Adrenal gland (tissue), 12 donors: ENCODE results near the gene RNF141. TPM values are rescaled to one million over a fixed set of nuclear protein-coding genes. Genes with fewer than 3 reads are reported as not detected.
A peak's percentile ranks its signal among the peaks of the same experiment; 100 is the strongest.

Experiments used
- DNase-seq, 7 donors: peaks; one replicate each; pipeline ENCODE4 v3.0.0-alpha.2; 2019 to 2020
- H3K27ac ChIP-seq, 5 donors: fragments of 200-600 bp; sonication (generic) in 4 of 5; 1 replicate in 3 of 5; 2 replicates in 2 of 5; pipeline versions ENCODE4 v1.5.1 to v1.8.0; 2016 to 2020; ENCODE audit warnings: mild to moderate bottlenecking in 1 of 5
- H3K27me3 ChIP-seq: fragments of 200-600 bp; 2 replicates; pipeline ENCODE4 v1.8.0; 2021
- H3K36me3 ChIP-seq, 2 donors: fragments of 200-600 bp; replicated peaks in 1 of 2; 1 replicate in 1 of 2; 2 replicates in 1 of 2; pipeline versions ENCODE4 v1.5.1 to v1.8.0; 2018 to 2022
- H3K4me1 ChIP-seq, 2 donors: fragments of 200-600 bp; replicated peaks in 1 of 2; 1 replicate in 1 of 2; 2 replicates in 1 of 2; pipeline versions ENCODE4 v1.5.1 to v1.8.0; 2018 to 2021
- H3K4me3 ChIP-seq, 4 donors: fragments of 200-600 bp; sonication (generic) in 3 of 4; one replicate each; pipeline ENCODE4 v1.5.1; 2016 to 2018
- H3K9me3 ChIP-seq, 3 donors: fragments of 200-600 bp; sonication (generic) in 1 of 3; replicated peaks in 1 of 3; 1 replicate in 2 of 3; 2 replicates in 1 of 3; pipeline versions ENCODE4 v1.5.1 to v1.8.0; 2016 to 2021
- POLR2A ChIP-seq, 2 donors: fragments of 450-650 bp; IDR thresholded peaks; one replicate each; pipeline ENCODE4 v1.6.1; 2017; ENCODE audit warnings: antibody characterized with exemption in 2 of 2, mild to moderate bottlenecking in 2 of 2, moderate library complexity in 1 of 2
- WGBS, 4 donors: extraction: QIAGEN DNeasy Blood & Tissue Kit in 2 of 4; methylation state at CpG; one replicate each; pipeline versions ENCODE4 v1.1.5 to v1.1.7; 2013 to 2017; 5-methylcytosine and 5-hydroxymethylcytosine counted together
- intact Hi-C, 2 donors: fragments of 100-400 bp; cut with DNase I; formaldehyde crosslinking; loops; one replicate each; pipeline versions ENCODE4 v1.14.1 to v1.15.0; 2022 to 2023
- polyA plus RNA-seq, 3 donors: library from polyadenylated mRNA; stranded (reverse); fragments of 200-250 nt in 2 of 3; fragments of 350-450 nt in 1 of 3; fragmentation: Illumina TruSeq in 1 of 3; extraction: RNeasy Lipid Tissue Mini Kit (QIAGEN cat#74804) in 1 of 3; gene quantifications; one replicate each; pipeline ENCODE4 v1.2.3, GENCODE V29; 2013 to 2014
- total RNA-seq, 9 donors: library from RNA; depleted of rRNA in 4 of 9; stranded (reverse); fragments of >200 nt in 4 of 9; fragments of 120-200 nt in 1 of 9; fragmentation: NEBNext Ultra II Directional in 1 of 9; extraction: Animal tissue kit (Norgen Biotek cat#: 25700) in 1 of 9; gene quantifications; one replicate each; pipeline versions ENCODE4 v1.1.0 to v1.2.4, GENCODE V29; 2013 to 2023
- TF ChIP-seq, protein P1 (sequence below), 6 experiments: fragments of 450-650 bp in 4 of 6; fragments of 200-600 bp in 2 of 6; sonication (generic) in 1 of 6; IDR thresholded peaks; 1 replicate in 5 of 6; 2 replicates in 1 of 6; pipeline versions ENCODE4 v1.5.1 to v1.8.0; 2016 to 2021; ENCODE audit warnings: antibody characterized with exemption in 6 of 6, mild to moderate bottlenecking in 2 of 6, moderate library complexity in 1 of 6
- donor health status: healthy with polysubstance abuse.
- donor health status: Bipolar disorder and iron deficiency.
- donor health status: DM: yes; HTN: yes; CAD: no.
- donor health status: DM: no; HTN: no; CAD: no.
- donor health status: DM: no; HTN: no; CAD: no.
- donor health status: DM: yes; HTN: yes; CAD: no.

RNF141 gene
- total and polyA plus RNA-seq, 12 donors, result 10.3 to 109 (median 56.1) TPM

GRCh38 chr11:10522276-10522675 is 18.7 kb downstream of the RNF141 start:
- Histone ChIP-seq H3K4me3 (no peak overlapping the region), H3K27ac (no peak overlapping the region), H3K36me3 (peaks cover 0 to 31% of the 10 kb centered on the region in 2 donors), H3K4me1 (peaks cover 8 to 17% of the 10 kb centered on the region in 2 donors), H3K27me3 (no peaks in the 10 kb centered on the region), H3K9me3 (no peaks in the 10 kb centered on the region)
- no peak for DNase-seq
- 44 to 59% (median 56%) methylated on average over 1 of the region's 1 CpG for WGBS, 4 donors
- TF ChIP-seq, protein P1, sequence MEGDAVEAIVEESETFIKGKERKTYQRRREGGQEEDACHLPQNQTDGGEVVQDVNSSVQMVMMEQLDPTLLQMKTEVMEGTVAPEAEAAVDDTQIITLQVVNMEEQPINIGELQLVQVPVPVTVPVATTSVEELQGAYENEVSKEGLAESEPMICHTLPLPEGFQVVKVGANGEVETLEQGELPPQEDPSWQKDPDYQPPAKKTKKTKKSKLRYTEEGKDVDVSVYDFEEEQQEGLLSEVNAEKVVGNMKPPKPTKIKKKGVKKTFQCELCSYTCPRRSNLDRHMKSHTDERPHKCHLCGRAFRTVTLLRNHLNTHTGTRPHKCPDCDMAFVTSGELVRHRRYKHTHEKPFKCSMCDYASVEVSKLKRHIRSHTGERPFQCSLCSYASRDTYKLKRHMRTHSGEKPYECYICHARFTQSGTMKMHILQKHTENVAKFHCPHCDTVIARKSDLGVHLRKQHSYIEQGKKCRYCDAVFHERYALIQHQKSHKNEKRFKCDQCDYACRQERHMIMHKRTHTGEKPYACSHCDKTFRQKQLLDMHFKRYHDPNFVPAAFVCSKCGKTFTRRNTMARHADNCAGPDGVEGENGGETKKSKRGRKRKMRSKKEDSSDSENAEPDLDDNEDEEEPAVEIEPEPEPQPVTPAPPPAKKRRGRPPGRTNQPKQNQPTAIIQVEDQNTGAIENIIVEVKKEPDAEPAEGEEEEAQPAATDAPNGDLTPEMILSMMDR (IDR thresholded peaks at IDR 0.05), result no peak
- TF ChIP-seq POLR2A (IDR thresholded peaks at IDR 0.05), result no peak
- intact Hi-C loops, result no loop called here

GRCh38 chr11:10520562-10520961 is 20.4 kb downstream of the RNF141 start:
- no peak overlapping the region for H3K4me3 ChIP-seq
- no peaks in the 10 kb centered on the region for H3K9me3 ChIP-seq
- no peaks in the 10 kb centered on the region for H3K27me3 ChIP-seq
- intact Hi-C loops, result no loop called here
- H3K27ac ChIP-seq, result no peak overlapping the region
- 89 to 96% (median 93%) methylated on average over 2 of the region's 2 CpGs for WGBS, 4 donors
- peaks cover 8 to 9% of the 10 kb centered on the region in 2 donors for H3K4me1 ChIP-seq
- peaks cover 0 to 30% of the 10 kb centered on the region in 2 donors for H3K36me3 ChIP-seq
- TF ChIP-seq POLR2A (IDR thresholded peaks at IDR 0.05), result no peak
- TF ChIP-seq, protein P1 (IDR thresholded peaks at IDR 0.05), result no peak
- no peak for DNase-seq

- 97 to 100% (median 97%) methylated on average over 2 of the region's 2 CpGs for WGBS, 4 donors
- H3K27ac ChIP-seq, result no peak overlapping the region
- no peaks in the 10 kb centered on the region for H3K9me3 ChIP-seq
- peaks cover 0 to 25% of the 10 kb centered on the region in 2 donors for H3K36me3 ChIP-seq
- TF ChIP-seq POLR2A (IDR thresholded peaks at IDR 0.05), result no peak
- TF ChIP-seq, protein P1 (IDR thresholded peaks at IDR 0.05), result no peak
- intact Hi-C loops, result no loop called here
- DNase-seq, result no peak
- H3K4me1 ChIP-seq, result peaks cover 8 to 12% of the 10 kb centered on the region in 2 donors
- H3K27me3 ChIP-seq, result no peaks in the 10 kb centered on the region
- no peak overlapping the region for H3K4me3 ChIP-seq
Observed at GRCh38 chr11:10519630-10520029, 21.4 kb downstream of the RNF141 start.

DNA sequence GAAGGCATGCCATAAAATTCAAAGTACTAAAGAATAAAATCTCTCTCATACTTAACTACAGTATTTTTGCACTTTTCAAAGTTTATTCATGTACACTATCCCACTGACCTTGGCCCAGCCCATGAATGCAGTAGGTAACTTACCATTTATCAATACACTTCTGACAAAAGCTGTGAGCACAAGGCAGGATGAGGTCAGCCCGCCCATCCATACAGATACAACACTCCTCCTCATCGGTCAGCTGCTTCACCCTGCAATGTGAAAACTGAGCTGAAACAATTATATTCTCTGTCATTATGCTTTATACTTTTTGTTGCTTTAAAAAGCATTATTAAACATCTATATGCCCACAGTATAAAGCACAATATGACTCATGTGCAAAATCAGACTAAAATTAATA is 22.1 kb downstream of the RNF141 start:
- 44 to 63% (median 51%) methylated on average over 2 of the region's 2 CpGs for WGBS, 4 donors
- DNase-seq, result peak in 3 of 7 donors; percentile 43 to 61 (median 58)
- intact Hi-C loops, result no loop called here
- no peak for TF ChIP-seq POLR2A (IDR thresholded peaks at IDR 0.05)
- TF ChIP-seq, protein P1 (IDR thresholded peaks at IDR 0.05), result no peak
- no peaks in the 10 kb centered on the region for H3K27me3 ChIP-seq
- H3K36me3 ChIP-seq, result peaks cover 0 to 20% of the 10 kb centered on the region in 2 donors
- H3K4me1 ChIP-seq, result peaks cover 8 to 19% of the 10 kb centered on the region in 2 donors
- no peak overlapping the region for H3K27ac ChIP-seq
- no peaks in the 10 kb centered on the region for H3K9me3 ChIP-seq
- H3K4me3 ChIP-seq, result no peak overlapping the region
